ENCODE measurements around the gene PSMD13.
"Not testable (repeated sequence)": the region's sequence is repeated elsewhere in the genome, so short reads cannot be mapped to it uniquely, and the experiment has no call there.

Gene PSMD13

GRCh38 chr11:235997-236773 lies 591 bp upstream of the PSMD13 start, which contains the start of gene SIRT3:
TSS of gene SIRT3 (minus strand) at chr11:236342. CDS start at chr11:236328, 14 bp downstream.
- peak within 1 kb of the TSS; percentile 89 for H3K23ac ChIP-seq (ENCODE audit: low read depth, low read length, poor library complexity)
- H3K4ac ChIP-seq (ENCODE audit: low read length): no peak within 1 kb of the TSS
- H2AFZ ChIP-seq (ENCODE audit: low read length): peak within 1 kb of the TSS; percentile 96
- peak within 1 kb of the TSS; percentile 97 to 100 for H3K4me3 ChIP-seq (ENCODE audit: low read length in 2 of 2)
- peak within 1 kb of the TSS; percentile 94 for H3K14ac ChIP-seq (ENCODE audit: low read length)
- H3K4me2 ChIP-seq (ENCODE audit: insufficient read depth, low read length, poor library complexity, severe bottlenecking): peak within 1 kb of the TSS; percentile 96
- peak; percentile 82 for DNase-seq (ENCODE audit: low spot score)
- H3K9ac ChIP-seq (ENCODE audit: low read depth, low read length, poor library complexity): peak within 1 kb of the TSS; percentile 90
- H3K18ac ChIP-seq (ENCODE audit: low read length): peak within 1 kb of the TSS; percentile 96
- peaks cover 0 to 4% of the 10 kb centered on the region in 2 donors for H3K4me1 ChIP-seq (ENCODE audit: control insufficient read depth in 2 of 2, insufficient read depth in 1 of 2, low read depth in 1 of 2, low read length in 2 of 2)
- no peak within 1 kb of the TSS for H2BK15ac ChIP-seq (ENCODE audit: low read length)
- no peak within 1 kb of the TSS for H2BK12ac ChIP-seq (ENCODE audit: low read length)
- peaks cover 6% of the 10 kb centered on the region for H3K79me1 ChIP-seq (ENCODE audit: low read depth, low read length)
- H4K91ac ChIP-seq (ENCODE audit: low read depth, low read length, poor library complexity): no peak within 1 kb of the TSS
- WGBS, 2 donors (ENCODE audit: extremely low coverage in 2 of 2, insufficient read length in 2 of 2, insufficient replicate concordance in 1 of 2): no CpG with 5 or more reads among the region's 70 CpGs
- no peak within 1 kb of the TSS for H4K8ac ChIP-seq (ENCODE audit: low read depth, low read length)
- peak within 1 kb of the TSS; percentile 38 for H2AK5ac ChIP-seq (ENCODE audit: low read depth, low read length)
- H3K27me3 ChIP-seq (ENCODE audit: control insufficient read depth in 3 of 3, insufficient read depth in 3 of 3, low read depth in 1 of 3, low read length in 3 of 3): no peaks in the 10 kb centered on the region
- no peaks in the 10 kb centered on the region for H3K9me3 ChIP-seq (replicated peaks in 1 of 2; ENCODE audit: control insufficient read depth in 2 of 2, insufficient read depth in 1 of 2, low read depth in 1 of 2, low read length in 2 of 2)
- H3K36me3 ChIP-seq (replicated peaks in 1 of 2; ENCODE audit: control insufficient read depth in 2 of 2, insufficient read depth in 2 of 2, low read length in 2 of 2): peaks cover 2 to 35% of the 10 kb centered on the region in 2 donors
- peak within 1 kb of the TSS; percentile 94 for H2BK5ac ChIP-seq (ENCODE audit: low read length)
- H3K27ac ChIP-seq (replicated peaks; ENCODE audit: low read length): peak within 1 kb of the TSS; percentile 91
- no peak within 1 kb of the TSS for H2BK120ac ChIP-seq (ENCODE audit: low read depth, low read length)

- H3K23ac ChIP-seq (ENCODE audit: low read depth, low read length, poor library complexity); H4K8ac ChIP-seq (ENCODE audit: low read depth, low read length); H3K9me3 ChIP-seq (replicated peaks in 1 of 2; ENCODE audit: control insufficient read depth in 2 of 2, insufficient read depth in 1 of 2, low read depth in 1 of 2, low read length in 2 of 2); H3K14ac ChIP-seq (ENCODE audit: low read length); H2AFZ ChIP-seq (ENCODE audit: low read length); H3K27ac ChIP-seq (replicated peaks; ENCODE audit: low read length); H3K9ac ChIP-seq (ENCODE audit: low read depth, low read length, poor library complexity); H3K79me1 ChIP-seq (ENCODE audit: low read depth, low read length); H2BK5ac ChIP-seq (ENCODE audit: low read length); H3K4me2 ChIP-seq (ENCODE audit: insufficient read depth, low read length, poor library complexity, severe bottlenecking); DNase-seq (ENCODE audit: low spot score); H4K91ac ChIP-seq (ENCODE audit: low read depth, low read length, poor library complexity); H3K4ac ChIP-seq (ENCODE audit: low read length); H2BK120ac ChIP-seq (ENCODE audit: low read depth, low read length); H3K4me1 ChIP-seq (ENCODE audit: control insufficient read depth in 2 of 2, insufficient read depth in 1 of 2, low read depth in 1 of 2, low read length in 2 of 2); H2AK5ac ChIP-seq (ENCODE audit: low read depth, low read length); H3K18ac ChIP-seq (ENCODE audit: low read length); H2BK12ac ChIP-seq (ENCODE audit: low read length); H2BK15ac ChIP-seq (ENCODE audit: low read length); H3K27me3 ChIP-seq (ENCODE audit: control insufficient read depth in 3 of 3, insufficient read depth in 3 of 3, low read depth in 1 of 3, low read length in 3 of 3): not testable (repeated sequence)
- Histone ChIP-seq H3K4me3 (ENCODE audit: low read length in 2 of 2) (peak overlapping the region in 1 of 2 donors; percentile 86), H3K36me3 (replicated peaks in 1 of 2; ENCODE audit: control insufficient read depth in 2 of 2, insufficient read depth in 2 of 2, low read length in 2 of 2) (peaks cover 5 to 45% of the 10 kb centered on the region in 2 donors)
- no CpG with 5 or more reads among the region's 7 CpGs for WGBS, 2 donors (ENCODE audit: extremely low coverage in 2 of 2, insufficient read length in 2 of 2, insufficient replicate concordance in 1 of 2)
Observed at GRCh38 chr11:238346-238745, 1.6 kb downstream of the PSMD13 start.

GRCh38 chr11:240315-240714 lies 3.5 kb downstream of the PSMD13 start:
- Histone ChIP-seq H2AFZ (ENCODE audit: low read length) (no peak overlapping the region), H3K4me2 (ENCODE audit: insufficient read depth, low read length, poor library complexity, severe bottlenecking) (no peak overlapping the region), H2BK15ac (ENCODE audit: low read length) (no peak overlapping the region), H3K79me1 (ENCODE audit: low read depth, low read length) (peaks cover 9% of the 10 kb centered on the region), H4K8ac (ENCODE audit: low read depth, low read length) (no peak overlapping the region), H3K9me3 (replicated peaks in 1 of 2; ENCODE audit: control insufficient read depth in 2 of 2, insufficient read depth in 1 of 2, low read depth in 1 of 2, low read length in 2 of 2) (no peaks in the 10 kb centered on the region), H3K4me3 (ENCODE audit: low read length in 2 of 2) (no peak overlapping the region), H3K18ac (ENCODE audit: low read length) (no peak overlapping the region), H2AK5ac (ENCODE audit: low read depth, low read length) (no peak overlapping the region), H2BK5ac (ENCODE audit: low read length) (no peak overlapping the region), H3K4ac (ENCODE audit: low read length) (no peak overlapping the region), H3K36me3 (replicated peaks in 1 of 2; ENCODE audit: control insufficient read depth in 2 of 2, insufficient read depth in 2 of 2, low read length in 2 of 2) (peaks cover 8 to 65% of the 10 kb centered on the region in 2 donors), H3K14ac (ENCODE audit: low read length) (no peak overlapping the region), H3K9ac (ENCODE audit: low read depth, low read length, poor library complexity) (no peak overlapping the region), H3K27me3 (ENCODE audit: control insufficient read depth in 3 of 3, insufficient read depth in 3 of 3, low read depth in 1 of 3, low read length in 3 of 3) (no peaks in the 10 kb centered on the region), H3K23ac (ENCODE audit: low read depth, low read length, poor library complexity) (no peak overlapping the region), H4K91ac (ENCODE audit: low read depth, low read length, poor library complexity) (no peak overlapping the region), H3K27ac (replicated peaks; ENCODE audit: low read length) (no peak overlapping the region), H2BK12ac (ENCODE audit: low read length) (no peak overlapping the region), H3K4me1 (ENCODE audit: control insufficient read depth in 2 of 2, insufficient read depth in 1 of 2, low read depth in 1 of 2, low read length in 2 of 2) (peaks cover 0 to 3% of the 10 kb centered on the region in 2 donors), H2BK120ac (ENCODE audit: low read depth, low read length) (no peak overlapping the region)
- no peak for DNase-seq (ENCODE audit: low spot score)
- no CpG with 5 or more reads among the region's 1 CpG for WGBS, 2 donors (ENCODE audit: extremely low coverage in 2 of 2, insufficient read length in 2 of 2, insufficient replicate concordance in 1 of 2)

GRCh38 chr11:241634-242033 lies 4.9 kb downstream of the PSMD13 start:
- no peak overlapping the region for H2AK5ac ChIP-seq (ENCODE audit: low read depth, low read length)
- no peak overlapping the region for H3K4me2 ChIP-seq (ENCODE audit: insufficient read depth, low read length, poor library complexity, severe bottlenecking)
- H4K91ac ChIP-seq (ENCODE audit: low read depth, low read length, poor library complexity): no peak overlapping the region
- no peak overlapping the region for H2BK15ac ChIP-seq (ENCODE audit: low read length)
- no peak overlapping the region for H2BK120ac ChIP-seq (ENCODE audit: low read depth, low read length)
- no peak overlapping the region for H3K9ac ChIP-seq (ENCODE audit: low read depth, low read length, poor library complexity)
- H3K27me3 ChIP-seq (ENCODE audit: control insufficient read depth in 3 of 3, insufficient read depth in 3 of 3, low read depth in 1 of 3, low read length in 3 of 3): no peaks in the 10 kb centered on the region
- WGBS, 2 donors (ENCODE audit: extremely low coverage in 2 of 2, insufficient read length in 2 of 2, insufficient replicate concordance in 1 of 2): no CpG with 5 or more reads among the region's 5 CpGs
- no peak overlapping the region for H3K27ac ChIP-seq (replicated peaks; ENCODE audit: low read length)
- H2BK5ac ChIP-seq (ENCODE audit: low read length): no peak overlapping the region
- no peak overlapping the region for H2AFZ ChIP-seq (ENCODE audit: low read length)
- H3K4me3 ChIP-seq (ENCODE audit: low read length in 2 of 2): no peak overlapping the region
- no peak overlapping the region for H4K8ac ChIP-seq (ENCODE audit: low read depth, low read length)
- no peaks in the 10 kb centered on the region for H3K9me3 ChIP-seq (replicated peaks in 1 of 2; ENCODE audit: control insufficient read depth in 2 of 2, insufficient read depth in 1 of 2, low read depth in 1 of 2, low read length in 2 of 2)
- no peak for DNase-seq (ENCODE audit: low spot score)
- no peak overlapping the region for H3K18ac ChIP-seq (ENCODE audit: low read length)
- no peak overlapping the region for H3K23ac ChIP-seq (ENCODE audit: low read depth, low read length, poor library complexity)
- H2BK12ac ChIP-seq (ENCODE audit: low read length): no peak overlapping the region
- no peaks in the 10 kb centered on the region for H3K4me1 ChIP-seq (ENCODE audit: control insufficient read depth in 2 of 2, insufficient read depth in 1 of 2, low read depth in 1 of 2, low read length in 2 of 2)
- H3K4ac ChIP-seq (ENCODE audit: low read length): no peak overlapping the region
- H3K14ac ChIP-seq (ENCODE audit: low read length): no peak overlapping the region
- peaks cover 14 to 78% of the 10 kb centered on the region in 2 donors for H3K36me3 ChIP-seq (replicated peaks in 1 of 2; ENCODE audit: control insufficient read depth in 2 of 2, insufficient read depth in 2 of 2, low read length in 2 of 2)
- peaks cover 9% of the 10 kb centered on the region for H3K79me1 ChIP-seq (ENCODE audit: low read depth, low read length)
